Activated CD8-positive, alpha-beta memory T cell treated with anti-CD3 and anti-CD28 coated beads for 4 hours (primary cell): ENCODE data around the gene PTPRC.

Source experiments
- DNase-seq, 2 donors: peaks; one replicate each; pipeline ENCODE4 v3.0.0-alpha.2; 2020; ENCODE audit warnings: low read depth in 2 of 2

PTPRC gene

DNA sequence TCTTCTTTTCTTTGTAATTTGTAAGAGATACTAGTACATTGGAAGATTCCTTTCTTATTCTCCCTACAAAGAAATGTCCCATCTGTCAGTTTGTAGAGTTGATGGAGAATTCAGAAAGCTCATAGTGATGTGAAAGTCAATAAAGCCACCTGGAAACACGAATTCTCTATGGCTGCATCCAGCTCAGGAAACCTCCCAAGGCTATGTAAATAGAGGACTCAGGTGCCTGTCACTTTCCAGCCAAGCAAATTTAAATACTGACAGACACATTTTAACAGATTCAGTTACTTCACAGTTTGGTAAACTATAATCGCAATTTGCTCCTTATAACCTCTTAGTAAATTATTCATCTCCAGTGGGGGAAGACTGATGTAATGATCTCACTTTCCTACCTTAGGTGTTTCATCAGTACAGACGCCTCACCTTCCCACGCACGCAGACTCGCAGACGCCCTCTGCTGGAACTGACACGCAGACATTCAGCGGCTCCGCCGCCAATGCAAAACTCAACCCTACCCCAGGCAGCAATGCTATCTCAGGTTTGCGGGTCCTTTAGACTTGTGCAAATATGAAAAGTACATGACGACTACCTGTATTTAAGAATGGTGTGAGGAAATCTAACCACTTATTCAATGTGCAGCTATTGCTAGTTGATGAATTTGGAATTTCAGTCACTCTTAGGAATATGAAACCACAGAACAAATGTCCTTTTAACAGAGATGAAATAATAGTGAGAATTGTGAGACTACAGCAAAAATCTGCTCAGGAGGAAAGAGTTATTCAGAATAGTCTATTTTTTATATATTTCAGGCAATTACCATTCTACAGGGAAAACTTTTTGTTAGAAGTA, 60.6 kb downstream of the PTPRC start:
- DNase-seq = peak; percentile 46 to 58

- no peak for DNase-seq
These were observed 61.2 kb downstream of the PTPRC start for GRCh38 chr1:198700016-198700392.

- no peak for DNase-seq
These were observed 61.6 kb downstream of the PTPRC start for GRCh38 chr1:198700396-198700795.

DNA sequence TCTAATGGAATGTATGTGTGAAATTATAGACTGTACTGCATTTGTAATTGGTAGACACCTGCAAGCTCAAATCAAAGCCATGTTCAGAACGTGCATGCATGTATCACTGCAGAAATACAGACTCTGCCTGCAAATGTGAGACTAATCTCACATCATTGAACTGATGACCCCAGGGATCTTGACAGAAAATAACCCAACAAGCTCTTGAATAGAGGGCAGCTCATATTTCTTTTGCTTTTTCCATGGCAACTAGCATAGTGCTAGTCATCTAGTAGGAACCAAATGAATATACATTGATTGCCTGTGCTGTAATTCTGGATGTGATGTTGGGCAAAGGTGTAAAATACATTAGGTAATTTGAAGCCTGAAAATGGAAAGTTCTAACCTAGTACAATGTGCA, 62.4 kb downstream of the PTPRC start:
- no peak for DNase-seq

GRCh38 chr1:198701766-198702539, 63.1 kb downstream of the PTPRC start:
- DNase-seq = no peak

- no peak for DNase-seq
These were observed 70.1 kb downstream of the PTPRC start for GRCh38 chr1:198708761-198709525.

- DNase-seq = no peak
These were observed 73.0 kb downstream of the PTPRC start for GRCh38 chr1:198711837-198712236.

DNA sequence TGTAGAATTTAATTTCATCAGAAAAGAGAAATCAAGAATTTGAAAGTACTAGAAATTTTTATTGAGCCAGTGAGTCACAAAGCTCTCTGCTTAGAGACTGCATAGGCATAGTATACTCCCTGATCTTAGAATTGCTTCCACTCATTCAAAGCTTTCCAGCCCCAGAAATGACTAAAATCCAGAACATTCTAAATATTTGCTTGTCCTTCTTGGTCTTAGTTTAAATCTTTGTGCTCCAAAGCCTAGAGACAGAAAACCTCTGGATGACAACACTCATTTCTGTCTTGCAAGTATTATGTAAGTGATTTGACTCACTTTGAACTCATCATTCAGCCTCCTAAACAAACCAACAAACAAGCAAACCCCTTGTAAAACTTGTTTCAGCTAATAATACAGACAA, 74.2 kb downstream of the PTPRC start:
- DNase-seq = no peak

GRCh38 chr1:198714271-198714670, 75.4 kb downstream of the PTPRC start:
- no peak for DNase-seq

GRCh38 chr1:198716051-198716450, 77.2 kb downstream of the PTPRC start:
- DNase-seq = no peak

DNA sequence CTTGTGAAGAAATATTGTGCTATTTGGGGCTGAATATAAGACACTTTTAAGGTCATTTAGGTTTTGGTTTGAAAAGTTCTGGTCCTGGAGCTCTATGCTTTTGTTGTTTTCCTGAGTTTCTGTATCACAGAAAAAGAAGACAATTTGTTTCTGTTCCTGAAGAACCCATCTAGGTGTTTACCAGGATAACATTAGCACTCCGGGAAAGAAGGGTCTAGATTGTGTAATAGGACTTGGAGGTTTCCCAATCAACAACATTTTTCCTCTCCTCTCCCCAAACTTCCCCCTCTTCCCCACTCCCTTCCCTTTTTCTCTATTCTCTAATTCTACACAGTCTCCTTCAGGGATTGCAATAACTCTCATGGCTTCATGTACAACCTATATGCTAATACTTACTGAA, 78.7 kb downstream of the PTPRC start:
- DNase-seq = no peak

DNA sequence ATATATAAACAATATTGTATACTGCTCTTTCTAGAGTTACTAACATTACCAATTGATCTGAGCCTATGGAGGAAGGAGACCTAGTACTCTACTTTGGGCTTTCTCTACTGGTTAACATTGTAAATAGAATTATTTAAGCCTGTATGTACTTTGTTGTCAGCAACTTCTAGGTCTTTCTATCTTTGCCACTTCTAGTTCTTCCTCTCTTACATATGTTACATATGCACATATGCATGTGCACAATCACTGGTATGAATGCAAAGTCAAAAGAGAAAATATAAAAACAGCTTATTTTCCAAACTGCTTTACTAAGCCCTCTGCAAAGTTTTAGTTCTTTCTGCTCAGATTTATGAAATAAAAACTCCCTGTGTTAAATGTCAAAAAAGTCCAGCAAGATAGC, 84.3 kb downstream of the PTPRC start:
- DNase-seq = no peak

DNA sequence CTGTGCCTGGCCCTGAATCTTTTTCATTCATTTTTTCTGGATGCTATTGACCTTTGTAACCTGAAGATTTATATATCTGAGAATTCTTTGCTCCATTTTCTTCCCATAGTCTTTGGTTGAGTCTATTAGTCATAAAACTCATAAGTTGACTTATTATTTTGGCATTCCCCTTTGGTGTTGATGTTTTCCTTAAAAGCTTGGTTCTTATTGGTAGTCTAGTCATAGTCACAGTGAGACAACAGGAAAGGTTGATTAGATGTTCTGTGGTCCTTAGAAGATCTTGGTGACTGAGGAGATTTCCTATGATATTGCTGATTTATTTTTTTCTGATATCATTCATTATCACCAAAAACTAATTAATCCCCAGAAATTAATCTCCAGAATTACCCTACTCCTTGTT, 86.2 kb downstream of the PTPRC start:
- DNase-seq = no peak

- DNase-seq = no peak
These were observed 87.6 kb downstream of the PTPRC start for GRCh38 chr1:198726455-198726854.

DNA sequence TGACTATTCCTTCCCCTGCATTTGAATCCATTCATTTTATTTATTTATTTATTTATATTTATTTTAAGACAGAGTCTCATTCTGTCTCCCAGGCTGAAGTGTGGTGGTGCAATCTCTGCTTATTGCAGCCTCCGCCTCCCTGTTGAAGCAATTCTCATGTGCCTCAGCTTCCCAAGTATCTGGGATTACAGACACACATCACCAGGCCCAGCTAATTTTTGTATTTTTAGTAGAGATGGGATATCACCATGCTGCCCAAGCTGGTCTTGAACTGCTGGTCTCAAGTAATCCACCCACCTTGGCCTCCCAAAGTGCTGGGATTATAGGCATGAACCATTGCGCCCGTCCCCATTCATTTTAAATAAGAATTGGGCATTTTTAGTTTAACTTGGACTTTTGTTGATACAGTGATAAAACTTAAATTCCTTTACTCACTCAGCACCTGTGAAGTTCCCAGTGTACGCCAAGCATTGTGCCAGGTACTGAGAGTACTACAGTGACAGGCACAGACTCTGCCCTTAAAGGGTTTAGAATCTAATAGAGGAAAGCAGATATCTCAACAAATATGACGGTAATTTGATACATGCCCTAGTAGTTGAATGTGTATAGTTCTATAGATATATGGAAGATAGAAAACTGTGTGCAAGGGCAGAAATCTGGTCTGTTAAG, 90.5 kb downstream of the PTPRC start:
- no peak for DNase-seq

DNA sequence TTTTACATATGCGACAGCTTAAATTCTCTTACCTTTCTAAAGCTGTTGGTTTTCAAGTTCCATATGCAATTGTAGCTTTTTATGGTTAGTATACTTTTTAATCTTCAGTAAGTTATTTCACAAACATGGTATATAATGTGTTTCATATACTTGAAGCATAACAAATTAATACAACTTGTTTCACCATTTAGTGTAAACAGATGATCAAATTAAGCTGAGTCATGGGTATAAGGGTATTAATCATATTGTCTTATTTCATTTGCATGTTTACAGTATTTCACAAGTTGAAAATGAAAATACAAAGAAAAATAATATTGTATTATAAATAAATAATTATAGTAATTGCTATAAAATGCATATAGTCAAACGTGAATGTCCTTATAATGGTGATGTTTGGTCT, 92.1 kb downstream of the PTPRC start:
- no peak for DNase-seq

- no peak for DNase-seq
These were observed 95.6 kb downstream of the PTPRC start for GRCh38 chr1:198734323-198735008.

GRCh38 chr1:198741744-198742143, 102.9 kb downstream of the PTPRC start:
- no peak for DNase-seq

DNA sequence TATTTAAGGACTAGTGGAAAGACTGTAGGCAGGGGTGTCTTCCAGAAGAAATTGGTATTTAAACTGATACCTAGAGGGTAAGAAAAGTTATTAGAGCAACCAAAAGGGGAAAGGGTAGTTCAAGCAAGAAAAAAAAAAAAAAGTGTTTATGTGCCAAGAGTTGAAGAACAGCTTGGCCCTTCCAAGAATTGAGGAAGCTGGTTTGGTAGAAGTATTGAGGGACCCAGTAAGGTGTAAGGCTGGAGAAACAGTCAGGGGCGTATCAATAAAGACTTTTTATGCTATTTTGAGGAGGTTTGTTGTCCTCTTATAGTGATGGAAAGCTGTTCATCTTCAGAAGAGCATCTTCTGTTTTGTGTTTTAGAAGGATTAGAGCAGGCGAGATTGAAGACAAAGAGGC, 108.3 kb downstream of the PTPRC start:
- DNase-seq = no peak

- DNase-seq = no peak
These were observed 110.4 kb downstream of the PTPRC start for GRCh38 chr1:198749279-198749678.

- no peak for DNase-seq
These were observed 111.2 kb downstream of the PTPRC start for GRCh38 chr1:198750081-198750480.
